HG02885 (cell line): ENCODE measurements around the gene UNC45B.
"Not testable (repeated sequence)": the region's sequence is repeated elsewhere in the genome, so short reads cannot be mapped to it uniquely, and the experiment has no call there.

Source experiments
- ATAC-seq: cut with Tn5 transposase; IDR thresholded peaks from one replicate; pipeline ENCODE4 v1.9.1; 2021; ENCODE audit warnings: mild to moderate bottlenecking; ENCODE audit not compliant: unreplicated experiment, poor library complexity

Gene UNC45B

DNA sequence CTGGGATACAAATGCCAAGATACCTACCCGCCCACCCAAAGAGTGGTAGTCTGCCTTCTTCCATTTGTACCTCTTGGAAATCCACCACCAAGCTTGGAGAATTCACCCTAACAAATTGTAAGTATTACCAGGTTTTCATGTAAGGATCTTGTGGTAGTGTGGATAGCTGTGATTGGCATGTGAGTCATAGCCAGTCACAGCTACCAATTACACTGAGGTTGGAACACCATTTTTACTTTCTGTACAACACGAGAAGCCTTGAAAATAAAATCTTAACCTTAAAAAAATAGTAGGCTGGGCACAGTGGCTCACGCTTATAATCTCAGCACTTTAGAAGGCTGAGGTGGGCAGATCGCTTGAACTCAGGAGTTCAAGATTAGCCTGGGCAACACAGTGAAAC, 65.1 kb downstream of the UNC45B start:
- no peak for ATAC-seq

DNA sequence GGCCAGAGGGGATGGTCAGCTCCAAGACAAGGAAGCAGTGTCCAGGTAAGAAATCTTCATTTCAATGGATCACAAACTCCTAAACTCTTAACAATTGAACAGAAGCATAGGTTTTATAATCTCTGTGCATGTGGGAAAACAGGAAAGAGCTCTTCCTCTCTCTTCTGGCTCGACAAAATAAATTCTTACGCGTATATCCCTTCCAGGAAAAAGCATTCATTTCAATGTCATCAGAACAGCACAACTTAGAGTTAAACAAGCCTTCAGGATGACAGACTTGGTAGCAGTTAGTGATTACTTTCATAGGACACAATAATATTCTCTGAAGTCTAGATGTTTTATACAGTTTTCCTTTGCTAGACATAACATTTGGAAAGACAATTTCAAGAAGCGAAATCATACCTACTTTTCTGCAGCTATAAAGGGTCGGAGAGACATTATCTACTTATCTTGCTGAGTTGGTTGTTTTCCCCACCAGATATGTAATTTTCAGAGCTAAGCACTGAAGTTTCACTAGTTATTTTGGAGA, 65.9 kb downstream of the UNC45B start:
- ATAC-seq = no peak

DNA sequence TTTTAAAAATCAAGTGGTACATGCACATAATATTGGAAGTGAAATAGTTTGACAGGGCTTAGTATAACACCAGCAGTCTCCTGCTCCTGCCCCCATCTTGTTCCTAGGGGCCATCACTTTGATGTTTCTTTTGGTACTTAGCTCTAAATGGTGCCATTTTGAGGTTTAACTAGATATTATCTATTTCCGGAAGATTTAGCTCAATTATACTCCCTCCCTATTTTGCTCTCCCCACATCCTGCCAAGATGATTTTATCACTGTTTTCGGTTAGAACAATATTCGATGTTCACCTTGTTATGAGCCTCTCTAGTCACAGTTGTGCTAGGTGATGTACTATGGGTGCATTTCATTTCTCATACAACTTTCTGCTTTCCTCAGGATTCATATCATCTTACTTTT, 66.6 kb downstream of the UNC45B start:
- ATAC-seq = no peak

DNA sequence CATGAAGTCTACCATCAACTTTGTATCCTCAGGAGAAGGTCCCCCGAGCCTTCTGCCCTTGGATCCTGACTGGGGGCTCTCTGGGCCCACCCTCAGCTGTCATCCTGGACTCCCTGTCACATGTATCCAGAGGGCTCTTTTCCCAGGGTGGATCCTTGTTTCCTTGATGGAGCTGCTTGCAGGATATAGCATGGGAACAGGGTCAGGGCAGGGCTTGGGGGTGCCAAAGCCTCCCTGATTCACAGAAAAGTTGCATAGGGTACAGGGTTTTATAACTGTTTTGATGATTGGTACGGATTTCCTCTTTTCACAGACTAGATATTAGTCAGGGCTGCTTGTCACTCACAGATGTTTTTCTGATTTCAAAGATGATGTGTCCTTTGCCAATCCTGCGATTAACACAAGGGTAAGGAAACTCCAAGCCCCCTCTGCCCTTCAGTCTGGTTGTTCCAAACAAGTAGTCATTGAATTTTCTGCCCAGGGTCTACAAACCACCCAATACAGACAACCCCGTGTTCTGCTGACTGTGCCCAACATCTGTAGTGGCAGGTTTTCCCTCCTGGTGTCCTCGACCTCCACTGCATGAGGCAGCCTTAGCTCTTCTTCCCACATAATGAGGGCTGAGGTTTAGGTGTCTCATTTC, 67.1 kb downstream of the UNC45B start:
- ATAC-seq = no peak

DNA sequence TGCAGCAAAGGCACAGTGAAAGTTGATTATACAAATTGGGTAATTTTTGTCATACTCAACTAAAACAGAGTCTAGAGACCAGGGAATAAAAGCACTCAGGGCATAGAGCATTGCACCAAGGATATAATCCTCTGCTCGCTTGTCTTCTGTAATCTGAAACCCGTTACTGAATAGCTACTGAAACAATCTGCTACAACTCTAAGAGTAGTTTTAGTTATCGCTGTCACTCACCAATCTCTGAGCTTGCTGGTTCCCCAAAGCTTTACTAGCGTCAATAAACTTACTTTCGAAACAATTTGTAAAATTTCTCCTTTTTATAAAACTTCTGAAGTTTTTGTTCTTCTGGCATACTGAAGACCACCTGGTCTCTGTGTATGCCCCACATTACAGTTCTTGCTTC, 69.5 kb downstream of the UNC45B start:
- no peak for ATAC-seq

DNA sequence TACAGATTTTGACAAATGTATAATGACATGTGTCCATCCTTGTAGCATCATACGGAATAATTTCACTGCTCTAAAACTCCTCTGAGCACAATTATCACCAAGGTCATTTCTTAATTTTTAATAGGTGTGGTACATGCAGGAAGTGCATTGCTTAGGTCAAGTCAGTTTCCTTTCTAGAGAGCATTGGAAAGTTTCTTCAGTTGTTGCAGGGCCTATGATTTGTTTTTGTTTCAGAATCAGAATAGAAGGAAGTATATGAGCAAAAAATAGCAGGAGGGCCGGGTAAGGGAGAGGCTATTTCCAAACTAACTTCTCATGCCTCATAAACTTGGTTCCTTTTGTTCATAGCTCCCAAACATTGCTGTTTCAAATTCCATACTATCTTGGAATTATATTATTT, 71.3 kb downstream of the UNC45B start:
- ATAC-seq = no peak

DNA sequence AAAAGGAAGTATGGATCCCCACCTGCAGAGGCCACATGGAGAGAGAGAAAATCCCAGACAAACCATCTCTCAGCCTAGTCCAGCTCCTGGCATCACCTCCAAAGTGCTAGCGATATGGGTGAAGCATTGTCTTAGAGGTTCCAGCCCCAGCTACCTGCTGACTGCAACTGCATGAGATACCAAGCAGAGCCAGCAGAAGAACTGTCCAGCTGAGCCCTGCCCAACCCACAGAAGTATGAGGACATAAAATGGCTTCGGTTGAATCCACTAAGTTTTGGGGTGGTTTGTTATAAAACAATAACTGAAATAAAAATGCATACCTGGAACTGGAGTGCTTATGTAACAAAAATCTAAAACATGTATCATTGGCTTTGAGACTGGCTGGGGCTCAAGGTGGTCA, 74.8 kb downstream of the UNC45B start:
- ATAC-seq = no peak

DNA sequence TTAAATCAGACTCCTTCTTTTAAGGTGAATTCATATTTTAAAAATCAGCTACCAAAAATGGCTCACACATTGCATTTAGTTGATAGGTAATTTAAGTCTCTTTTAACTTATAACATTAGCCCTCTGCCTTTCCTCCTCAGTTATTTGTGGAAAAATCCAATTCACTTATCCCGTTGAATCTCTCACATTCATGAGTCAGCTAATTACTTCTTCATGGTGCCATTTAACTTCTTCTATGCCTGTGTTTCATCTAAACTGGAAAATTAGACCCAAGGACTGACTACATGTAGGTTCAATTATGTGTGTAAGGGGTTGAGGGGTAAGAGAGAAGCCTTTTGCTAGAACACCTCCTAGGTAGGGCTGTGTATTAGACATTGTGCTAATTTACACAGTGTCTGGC, 76.8 kb downstream of the UNC45B start:
- ATAC-seq = no peak

DNA sequence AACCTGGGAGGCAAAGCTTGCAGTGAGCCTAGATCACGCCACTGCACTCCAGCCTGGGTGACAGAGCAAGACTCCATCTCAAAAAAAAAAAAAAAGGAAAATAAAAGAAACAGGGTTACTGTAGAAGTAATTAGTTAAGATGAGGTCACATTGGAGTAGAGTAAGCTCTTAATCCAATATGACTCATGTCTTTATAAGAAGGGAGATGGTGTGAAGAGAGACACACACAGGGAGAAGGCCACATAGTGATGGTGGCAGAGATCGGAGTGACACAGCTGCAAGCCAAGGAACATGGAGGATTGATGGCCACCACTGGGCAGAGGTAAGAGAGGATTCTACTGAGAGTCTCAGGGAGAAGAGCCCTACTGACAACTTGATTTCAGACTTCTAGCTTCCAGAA, 79.9 kb downstream of the UNC45B start:
- ATAC-seq = no peak

DNA sequence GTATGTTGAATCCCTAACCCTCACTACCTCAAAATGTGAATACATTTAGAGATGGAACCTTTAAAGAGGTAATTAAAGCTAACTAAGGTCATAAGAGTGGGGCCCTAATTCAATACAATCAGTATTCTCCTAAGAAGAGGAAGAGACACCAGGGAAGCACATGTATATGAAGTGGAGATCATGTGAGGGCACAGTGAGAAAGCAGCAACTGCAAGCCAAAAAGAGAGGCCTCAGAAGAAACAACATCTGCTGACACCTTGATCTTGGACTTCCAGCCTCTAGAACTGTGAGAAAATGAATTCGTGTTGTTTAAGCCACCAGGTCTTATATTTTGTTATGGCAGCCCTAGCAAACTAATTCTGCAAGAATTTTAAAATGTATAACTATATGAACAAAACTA, 82.0 kb downstream of the UNC45B start:
- ATAC-seq = no peak

DNA sequence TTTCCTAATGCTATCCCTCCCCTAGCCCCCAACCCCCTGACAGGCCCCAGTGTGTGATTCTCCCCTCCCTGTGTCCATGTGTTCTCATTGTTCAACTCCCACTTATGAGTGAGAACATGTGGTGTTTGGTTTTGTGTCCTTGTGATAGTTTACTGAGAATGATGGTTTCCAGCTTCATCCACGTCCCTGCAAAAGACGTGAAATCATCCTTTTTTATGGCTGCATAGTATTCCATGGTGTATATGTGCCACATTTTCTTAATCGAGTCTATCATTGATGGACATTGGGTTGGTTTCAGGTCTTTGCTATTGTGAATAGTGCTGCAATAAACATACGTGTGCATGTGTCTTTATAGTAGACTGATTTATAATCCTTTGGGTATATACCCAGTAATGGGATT, 86.7 kb downstream of the UNC45B start:
- ATAC-seq = not testable (repeated sequence)

DNA sequence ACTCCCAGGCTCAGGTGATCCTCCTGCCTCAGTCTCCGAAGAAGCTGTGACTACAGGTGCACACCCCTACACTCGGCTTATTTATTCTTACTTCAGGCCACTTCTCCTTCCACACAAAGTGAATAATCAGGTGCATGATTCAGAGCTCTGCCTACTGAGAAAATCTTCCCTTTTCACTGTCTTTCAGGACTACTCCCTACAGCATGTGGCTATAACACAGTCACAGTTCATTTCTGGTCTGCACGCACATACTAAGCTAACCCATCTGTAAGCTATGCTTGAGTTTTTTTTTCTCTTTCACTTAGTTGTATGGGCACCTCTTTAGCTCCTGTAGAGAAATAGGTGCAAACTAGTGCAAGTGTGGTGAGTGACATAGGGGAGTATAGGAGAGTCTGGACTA, 87.7 kb downstream of the UNC45B start:
- no peak for ATAC-seq

DNA sequence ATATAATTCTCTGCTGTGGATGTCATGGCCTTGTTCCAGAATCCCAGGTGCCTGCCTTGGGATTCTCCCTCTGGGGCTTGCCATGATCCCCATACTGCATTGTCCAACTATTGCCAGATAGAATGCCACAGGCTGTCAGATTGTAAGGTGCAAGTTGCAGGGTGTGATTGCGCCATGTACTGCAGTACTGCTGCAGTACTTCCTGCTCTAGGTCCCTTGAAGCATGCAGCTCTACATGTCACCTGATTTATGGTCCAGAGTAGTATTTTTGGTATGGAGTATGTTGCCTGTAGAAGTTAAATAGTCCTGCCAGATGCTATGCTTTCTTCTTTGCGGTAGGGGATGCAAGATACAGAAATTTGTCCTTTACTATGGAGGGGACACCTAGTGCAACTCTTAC, 88.3 kb downstream of the UNC45B start:
- ATAC-seq = no peak

DNA sequence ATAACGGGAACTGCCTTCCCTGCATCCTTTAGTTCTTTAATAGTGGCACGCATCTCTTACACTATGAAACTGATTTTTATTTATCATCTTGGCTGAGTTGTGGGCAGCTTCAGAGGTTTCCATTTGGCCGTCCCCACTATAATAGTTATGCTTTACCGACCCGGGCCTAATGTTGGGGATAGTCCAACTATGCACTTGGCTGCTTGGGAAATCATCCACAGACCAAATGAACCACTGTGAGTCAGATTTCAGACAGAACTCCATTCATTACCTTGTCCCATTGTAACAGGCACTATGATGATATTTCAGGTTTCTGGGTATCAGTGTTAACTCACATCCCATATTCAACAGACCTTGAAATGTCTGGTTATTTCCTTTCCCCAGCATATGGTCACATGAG, 89.2 kb downstream of the UNC45B start:
- no peak for ATAC-seq

DNA sequence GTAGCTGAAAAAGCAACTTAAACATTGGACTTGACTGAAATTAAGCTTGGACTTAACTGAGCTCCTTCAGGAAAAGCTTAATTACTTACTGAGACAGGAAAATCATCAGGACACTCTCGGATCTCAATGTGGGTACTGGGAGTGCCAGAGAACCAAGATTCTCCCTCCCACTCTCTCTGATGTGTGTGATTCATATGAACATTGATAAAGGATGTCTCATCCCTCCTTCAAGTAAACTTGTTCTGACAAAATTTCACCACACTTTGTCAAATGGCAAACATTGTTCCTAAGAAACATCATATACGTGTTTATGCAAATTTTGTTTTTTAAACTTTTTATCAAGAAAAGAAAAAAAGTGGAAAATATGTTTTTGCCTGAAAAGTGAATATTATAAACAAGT, 91.2 kb downstream of the UNC45B start:
- no peak for ATAC-seq
